SK-N-DZ (cell line): ENCODE measurements around the gene ATP6V1B1.

Source experiments
- DNase-seq: peaks from one replicate; pipeline ENCODE4 v3.0.0-alpha.2; 2015; ENCODE audit warnings: low spot score

ATP6V1B1 gene

DNA sequence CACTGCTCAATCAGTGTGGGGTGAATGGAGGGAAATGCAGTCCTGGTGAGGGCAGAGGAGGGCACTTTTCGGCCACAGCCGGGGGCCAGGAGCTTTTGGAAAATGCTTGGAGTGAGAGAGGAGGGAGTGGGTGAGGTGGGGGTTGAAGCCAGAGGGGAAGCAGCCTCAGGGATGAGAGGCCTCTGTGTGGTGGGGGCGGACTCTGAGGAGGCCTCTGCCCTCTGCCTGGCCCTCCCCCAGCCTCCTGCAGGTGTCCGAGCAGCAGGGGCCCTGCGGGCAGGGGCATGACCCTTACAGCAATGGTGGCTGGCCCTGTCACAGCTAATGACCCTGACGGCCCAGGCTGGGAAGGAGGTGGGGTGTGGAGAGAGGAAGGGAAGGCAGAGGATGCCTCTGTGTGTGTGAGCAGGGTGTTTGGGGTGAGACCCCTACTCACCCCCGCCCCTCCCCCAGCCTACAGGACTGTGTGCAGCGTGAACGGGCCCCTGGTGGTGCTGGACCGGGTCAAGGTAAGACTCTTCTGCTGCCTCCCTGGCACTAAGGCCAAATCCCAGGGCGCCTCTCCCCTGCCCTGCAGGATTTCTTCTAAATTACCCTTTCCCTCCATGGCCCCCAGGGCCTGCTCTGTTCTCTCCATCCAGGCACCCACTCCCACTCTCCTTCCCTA lies 7.6 kb downstream of the ATP6V1B1 start:
- DNase-seq = no peak

DNA sequence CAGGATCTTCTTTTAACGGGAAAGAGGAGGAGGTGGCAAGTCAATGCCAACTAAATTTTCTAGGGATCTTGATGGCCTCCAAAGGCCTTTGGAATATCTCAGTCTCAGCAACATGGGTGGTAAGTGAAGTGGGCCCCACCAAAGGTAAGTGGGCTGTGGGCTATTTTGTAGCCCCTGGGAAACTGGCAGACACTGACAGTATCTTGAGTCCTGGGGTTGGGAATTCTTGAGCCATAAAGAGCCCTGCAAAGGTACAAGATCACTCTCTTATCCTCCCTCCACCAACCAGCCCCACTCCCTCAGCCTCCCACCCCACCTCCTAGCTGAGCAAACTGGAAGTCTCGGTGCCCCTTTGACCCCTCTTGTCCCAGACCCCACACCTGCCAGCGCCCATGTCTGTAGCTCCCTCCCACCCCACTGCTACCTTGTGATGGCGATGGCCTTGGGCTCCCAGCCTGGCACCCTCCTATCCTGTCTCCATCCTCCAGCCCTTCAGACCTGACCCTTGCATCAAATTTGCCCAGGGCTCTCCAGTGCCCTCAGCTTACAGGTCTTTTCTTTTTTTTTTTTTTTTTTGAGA lies 8.5 kb downstream of the ATP6V1B1 start:
- DNase-seq = no peak

DNA sequence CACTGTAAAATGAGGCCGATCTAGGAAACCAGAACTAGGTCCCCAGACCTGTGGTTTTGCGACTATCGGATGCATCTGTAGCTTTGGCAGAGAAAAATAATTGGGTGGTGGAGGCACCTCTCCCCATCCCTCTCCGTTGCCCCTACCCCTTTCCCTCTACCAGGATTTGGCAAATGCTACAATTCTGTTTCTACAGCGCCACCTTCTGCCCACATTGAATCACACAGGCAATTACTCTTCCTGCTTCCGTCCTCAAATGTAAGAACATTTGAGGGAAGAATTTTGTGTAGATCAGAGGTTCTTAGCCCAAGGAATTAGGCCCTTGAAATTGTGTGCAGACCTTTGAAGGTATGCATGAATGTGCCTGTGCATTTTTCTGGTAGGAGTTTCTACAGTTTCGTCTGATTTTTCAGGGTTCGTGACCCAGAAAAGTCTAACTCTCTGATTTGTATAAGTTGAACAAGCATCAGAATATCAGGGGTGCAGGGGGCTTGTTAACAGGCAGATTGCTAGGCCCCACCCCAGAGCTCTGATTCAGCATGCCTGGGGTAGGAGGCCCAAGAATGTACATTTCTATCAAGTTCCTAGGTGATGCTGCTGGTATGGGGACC lies 11.2 kb downstream of the ATP6V1B1 start:
- peak; percentile 70 for DNase-seq

DNA sequence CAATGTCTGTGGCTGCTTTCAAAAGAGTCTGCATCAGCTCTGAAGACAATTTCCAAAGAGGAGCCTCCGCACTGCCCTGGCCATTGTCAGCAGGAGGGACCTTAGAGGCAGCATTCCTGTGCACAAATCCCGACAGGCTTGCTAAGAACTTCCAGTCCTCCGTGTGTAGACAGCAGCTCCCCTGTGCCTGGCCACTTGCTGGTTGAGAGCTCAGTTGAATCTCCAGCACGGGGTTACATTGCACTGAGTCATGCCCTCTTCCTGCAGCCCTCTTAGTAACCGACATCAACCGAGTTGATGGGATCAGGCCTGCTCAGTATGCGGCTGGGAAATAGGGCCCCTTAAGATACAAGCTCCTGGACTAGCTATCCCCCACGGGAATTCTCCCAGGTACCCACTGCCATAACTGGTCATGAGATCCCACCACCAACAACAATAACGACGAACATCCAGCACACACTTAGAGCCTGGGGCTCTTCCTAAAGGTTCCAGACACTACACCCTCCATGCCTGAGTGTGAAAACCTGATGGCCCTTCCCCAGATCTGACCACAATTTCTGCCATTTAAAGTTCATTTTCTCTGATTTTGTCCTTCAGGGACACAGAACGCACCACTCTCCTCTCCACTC lies 12.0 kb downstream of the ATP6V1B1 start:
- DNase-seq = no peak

DNA sequence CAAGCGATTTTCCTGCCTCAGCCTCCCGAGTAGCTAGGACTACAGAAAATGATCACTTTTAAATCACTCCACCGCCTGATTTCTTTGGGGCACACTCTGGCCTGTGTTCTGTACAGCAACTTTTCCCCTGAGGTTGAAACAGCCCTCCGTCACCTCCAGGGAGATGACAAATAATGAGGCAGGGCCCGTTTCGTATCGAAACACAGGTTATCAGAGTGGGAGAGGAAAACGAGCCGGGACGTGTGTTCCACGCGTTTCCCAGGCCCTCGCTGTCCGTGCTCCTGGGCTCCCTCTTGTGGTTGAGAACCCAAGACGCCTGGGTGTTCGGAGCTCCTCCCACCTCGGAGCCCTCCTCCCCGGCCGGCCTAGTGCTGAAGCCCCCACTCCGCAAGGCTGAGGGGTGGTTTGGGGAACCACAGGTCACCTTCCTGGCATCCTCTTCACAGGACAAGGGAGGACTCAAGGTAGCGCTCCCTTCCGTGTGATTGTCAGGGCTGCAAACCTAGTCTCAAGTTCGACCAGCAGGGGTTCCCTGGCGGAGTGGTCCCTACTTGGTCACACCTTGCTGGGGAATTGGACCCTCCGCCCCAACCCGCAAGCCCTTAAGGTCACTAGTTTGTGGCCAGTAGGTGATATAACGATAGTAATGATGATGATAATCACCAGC lies 12.8 kb downstream of the ATP6V1B1 start:
- peak; percentile 80 for DNase-seq

DNA sequence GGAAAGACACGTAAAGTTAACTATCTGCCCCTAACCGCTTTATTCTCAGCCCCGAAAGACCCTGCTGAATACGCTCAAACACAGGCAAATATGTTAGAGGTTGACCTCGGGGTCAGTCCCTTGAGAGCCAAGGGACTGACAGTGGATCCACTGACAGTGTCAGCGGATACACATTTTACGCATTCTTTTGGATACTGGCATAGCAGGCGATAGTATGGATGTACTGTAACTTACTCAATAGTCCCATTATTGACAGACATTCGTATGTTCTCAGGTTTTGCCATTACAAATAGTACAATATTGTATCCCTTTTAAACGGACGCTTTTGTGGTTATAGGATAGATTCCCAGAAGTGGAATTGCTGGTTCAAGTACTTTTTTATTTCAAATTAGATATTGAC lies 13.4 kb downstream of the ATP6V1B1 start:
- DNase-seq = no peak

DNA sequence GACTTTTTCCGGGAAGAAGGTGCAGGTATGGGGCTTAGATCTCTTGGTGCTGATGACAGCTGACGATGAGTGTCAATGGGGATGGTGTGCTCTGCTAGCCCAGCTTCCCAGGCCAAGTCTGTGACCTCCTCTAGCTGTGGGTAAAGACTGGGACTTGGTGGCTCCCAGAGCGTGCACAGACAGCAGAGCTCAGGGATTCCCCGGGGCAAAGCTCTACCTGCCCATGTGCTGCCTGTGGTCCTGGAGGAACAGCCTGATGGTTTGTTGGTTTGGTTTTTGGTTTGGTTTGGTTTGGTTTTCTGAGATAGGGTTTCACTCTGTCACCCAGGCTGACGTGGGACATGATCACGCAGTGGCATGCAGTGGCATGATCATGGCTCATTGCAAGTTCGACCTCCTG lies 19.2 kb downstream of the ATP6V1B1 start:
- no peak for DNase-seq

DNA sequence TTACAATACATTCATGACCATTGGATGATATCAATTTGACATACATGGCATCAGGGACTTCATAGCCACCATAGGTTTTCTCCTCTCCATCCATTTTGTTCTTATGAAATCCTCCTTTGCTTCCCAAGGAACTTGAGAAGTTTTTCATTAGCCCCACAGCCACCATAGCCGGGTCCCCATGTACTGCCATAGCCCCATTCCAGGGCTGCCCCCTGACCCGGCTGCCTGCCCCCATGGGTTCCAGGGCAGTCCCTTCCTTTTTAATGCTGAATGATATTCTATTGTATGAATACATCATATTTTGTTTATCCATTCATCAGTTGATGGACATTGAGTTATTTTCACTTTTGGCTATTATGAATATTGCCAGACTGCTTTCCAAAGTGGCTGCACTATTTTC lies 20.4 kb downstream of the ATP6V1B1 start:
- DNase-seq = no peak

DNA sequence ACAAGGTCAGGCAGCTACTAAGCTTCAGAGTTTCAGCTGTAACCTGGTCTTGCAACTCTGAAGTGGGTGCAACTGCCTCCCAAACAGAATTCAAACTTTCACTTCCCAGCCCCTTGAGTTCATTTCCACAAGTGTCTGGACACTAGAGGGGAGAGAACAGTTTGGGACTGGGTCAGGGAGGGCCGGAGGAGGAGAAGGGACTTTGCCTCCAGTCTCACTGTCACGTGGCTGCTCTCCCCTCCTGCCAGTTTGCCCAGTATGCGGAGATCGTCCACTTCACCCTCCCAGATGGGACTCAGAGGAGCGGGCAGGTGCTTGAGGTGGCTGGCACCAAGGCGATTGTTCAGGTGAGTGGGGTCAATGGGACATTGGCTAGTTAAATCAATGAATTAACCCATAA lies 22.1 kb downstream of the ATP6V1B1 start:
- DNase-seq = no peak

DNA sequence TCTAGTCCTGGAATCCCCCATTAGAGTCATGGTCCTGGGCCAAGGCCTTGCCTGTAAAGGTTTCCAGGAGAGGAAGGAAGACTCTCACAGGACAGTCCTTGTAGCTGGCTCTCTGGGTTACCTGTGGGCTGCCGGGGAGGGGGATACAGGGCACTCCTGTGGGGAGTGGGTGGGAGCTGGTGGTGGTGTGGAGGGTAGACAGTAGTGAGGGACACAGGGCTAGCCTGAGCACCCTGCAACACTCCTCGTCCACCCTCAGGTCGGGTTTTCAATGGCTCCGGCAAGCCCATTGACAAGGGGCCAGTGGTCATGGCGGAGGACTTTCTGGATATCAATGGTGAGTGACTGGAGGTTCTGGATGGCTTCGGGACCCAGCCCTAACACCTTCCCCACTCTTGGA lies 23.1 kb downstream of the ATP6V1B1 start:
- no peak for DNase-seq

DNA sequence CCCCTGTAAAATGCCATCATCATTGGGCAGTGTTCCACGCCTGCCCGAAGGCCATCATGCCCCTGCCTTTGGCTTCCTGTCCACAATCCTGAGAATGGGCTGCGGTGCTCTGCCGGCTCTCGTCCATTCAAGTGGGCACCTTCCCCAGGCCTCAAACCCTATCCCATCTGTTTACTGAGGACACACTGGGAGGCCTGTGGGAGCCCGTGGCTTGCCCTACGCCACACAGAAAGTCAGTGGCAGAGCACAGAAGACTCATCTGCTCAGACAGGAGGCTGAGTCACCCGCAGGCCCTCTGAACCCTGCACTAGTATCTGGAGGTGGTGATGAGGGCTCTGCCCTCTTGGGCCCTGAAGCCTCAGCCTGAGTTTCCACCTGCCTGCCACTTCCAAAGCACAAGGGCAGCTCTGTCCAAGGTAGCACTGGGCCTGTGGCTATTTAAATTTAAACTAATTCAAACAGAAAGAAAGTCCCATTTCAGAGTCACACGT lies 23.6 kb downstream of the ATP6V1B1 start:
- no peak for DNase-seq

DNA sequence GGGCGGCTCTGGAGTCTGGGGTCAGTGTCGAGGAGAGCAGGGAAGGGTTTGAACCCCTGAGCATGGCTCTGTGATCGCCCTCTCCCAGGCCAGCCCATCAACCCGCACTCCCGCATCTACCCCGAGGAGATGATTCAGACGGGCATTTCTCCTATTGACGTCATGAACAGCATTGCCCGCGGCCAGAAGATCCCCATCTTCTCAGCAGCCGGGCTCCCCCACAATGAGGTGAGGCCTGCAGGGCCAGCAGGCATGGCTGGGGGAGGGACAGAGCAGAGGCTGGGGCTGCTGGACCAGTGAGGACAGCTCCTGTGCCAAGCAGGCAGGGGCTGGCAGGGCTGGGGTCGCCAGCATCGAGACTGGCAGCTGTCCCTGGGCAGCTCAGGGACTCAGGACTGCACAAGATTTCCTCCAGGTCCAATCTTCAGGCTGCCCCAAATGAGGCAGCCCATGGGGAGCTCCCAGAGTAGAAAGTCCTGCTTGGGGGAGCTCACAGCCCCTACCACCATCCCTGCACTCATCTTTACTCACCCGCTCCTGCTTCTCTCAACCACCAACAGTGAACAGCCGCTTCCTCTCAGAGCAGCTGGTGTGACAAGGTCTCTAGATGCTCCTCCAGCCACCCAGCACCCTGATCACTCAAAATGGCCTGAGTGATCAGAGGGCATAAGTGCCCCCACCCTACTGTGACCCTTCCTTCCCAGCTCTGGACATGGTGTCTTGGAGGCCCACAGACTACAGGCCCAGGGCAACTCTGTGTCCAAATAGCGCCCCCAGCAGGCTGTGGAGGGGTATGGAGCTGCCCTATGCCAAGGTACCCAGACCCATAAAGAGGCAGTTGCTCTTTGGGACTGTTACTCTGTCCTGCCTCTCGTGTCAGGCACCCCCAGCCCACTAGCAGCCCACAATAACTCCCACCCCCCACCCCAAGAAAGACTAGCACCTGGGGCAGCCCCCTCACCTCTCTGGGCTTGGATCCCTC lies 24.4 kb downstream of the ATP6V1B1 start:
- DNase-seq = no peak

DNA sequence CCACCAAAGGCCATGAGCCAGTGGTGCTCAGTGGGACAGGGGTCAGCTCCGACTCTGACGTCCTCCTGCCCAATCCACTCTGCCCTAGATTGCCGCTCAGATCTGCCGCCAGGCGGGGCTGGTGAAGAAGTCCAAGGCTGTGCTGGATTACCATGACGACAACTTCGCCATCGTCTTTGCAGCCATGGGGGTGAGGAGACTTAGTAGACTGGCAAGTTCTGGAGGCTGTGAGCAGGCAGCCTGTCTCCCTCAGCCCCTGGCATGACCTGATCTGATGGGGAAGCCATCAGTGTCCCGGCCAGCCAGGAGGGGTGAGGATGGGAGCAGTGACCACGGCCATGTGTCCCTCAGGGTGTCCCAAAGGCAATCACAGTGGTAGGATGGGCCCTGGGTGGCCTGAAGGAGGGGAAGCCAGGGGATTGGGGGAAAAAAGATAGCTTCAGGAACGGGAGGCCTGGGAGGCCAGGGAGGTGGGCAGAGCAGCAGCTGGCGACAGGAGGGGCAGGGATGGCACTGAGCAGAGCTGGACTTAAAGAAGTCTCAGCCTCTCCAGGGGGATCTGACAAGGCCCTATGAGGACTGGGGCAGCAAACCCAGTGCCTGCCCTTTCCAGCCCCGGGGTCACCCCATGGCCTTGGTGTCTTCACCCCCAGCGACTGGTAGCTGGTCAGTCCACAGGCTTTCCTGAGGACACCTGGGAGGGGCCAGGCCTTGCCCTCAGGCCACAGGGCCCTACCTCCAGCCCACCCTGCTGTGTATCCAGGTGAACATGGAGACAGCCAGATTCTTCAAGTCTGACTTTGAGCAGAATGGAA lies 25.3 kb downstream of the ATP6V1B1 start:
- no peak for DNase-seq

DNA sequence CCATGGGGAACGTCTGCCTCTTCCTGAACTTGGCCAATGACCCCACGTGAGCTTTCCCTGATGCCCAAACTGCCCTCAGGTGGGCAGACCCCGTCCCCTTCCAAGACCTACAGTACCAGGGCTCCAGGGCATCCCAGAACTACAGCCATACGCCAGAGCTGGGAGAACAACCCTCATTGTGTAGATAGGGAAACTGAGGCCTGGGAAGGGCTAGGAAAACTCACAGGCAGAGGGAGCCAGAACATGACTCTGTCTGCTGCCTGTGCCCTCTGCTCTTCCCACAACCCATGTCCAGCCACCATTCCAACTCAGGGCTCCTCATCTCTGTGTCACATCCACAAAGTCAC lies 25.9 kb downstream of the ATP6V1B1 start:
- no peak for DNase-seq

DNA sequence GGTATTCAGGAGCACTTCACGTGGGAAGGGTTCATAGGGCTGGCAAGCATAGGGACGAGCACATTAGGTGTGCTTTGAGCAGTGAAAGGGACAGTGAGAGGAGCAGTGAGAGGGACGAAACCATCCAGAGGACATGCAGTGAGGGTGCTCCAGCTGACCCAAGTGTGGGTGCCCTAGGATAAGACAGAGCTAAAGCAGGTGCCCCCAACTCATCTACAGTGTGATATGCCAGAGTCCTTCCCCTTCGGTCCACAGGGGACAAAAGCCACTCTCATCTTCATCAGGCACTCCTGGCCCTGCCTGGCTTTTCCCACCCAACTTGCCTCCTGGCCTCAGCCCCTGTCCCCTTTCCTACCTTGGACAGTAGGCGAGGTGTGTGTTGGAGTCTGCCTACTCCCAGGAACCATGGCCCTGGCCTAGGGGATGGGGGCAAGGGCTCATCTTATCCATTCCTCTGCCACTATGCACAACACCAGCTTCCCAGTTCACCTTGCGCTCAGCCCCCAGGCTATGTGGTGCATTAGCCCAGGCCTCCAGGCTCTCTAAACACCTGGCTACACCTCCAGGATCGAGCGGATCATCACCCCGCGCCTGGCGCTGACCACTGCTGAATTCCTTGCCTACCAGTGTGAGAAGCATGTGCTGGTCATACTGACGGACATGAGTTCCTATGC lies 26.6 kb downstream of the ATP6V1B1 start:
- no peak for DNase-seq

DNA sequence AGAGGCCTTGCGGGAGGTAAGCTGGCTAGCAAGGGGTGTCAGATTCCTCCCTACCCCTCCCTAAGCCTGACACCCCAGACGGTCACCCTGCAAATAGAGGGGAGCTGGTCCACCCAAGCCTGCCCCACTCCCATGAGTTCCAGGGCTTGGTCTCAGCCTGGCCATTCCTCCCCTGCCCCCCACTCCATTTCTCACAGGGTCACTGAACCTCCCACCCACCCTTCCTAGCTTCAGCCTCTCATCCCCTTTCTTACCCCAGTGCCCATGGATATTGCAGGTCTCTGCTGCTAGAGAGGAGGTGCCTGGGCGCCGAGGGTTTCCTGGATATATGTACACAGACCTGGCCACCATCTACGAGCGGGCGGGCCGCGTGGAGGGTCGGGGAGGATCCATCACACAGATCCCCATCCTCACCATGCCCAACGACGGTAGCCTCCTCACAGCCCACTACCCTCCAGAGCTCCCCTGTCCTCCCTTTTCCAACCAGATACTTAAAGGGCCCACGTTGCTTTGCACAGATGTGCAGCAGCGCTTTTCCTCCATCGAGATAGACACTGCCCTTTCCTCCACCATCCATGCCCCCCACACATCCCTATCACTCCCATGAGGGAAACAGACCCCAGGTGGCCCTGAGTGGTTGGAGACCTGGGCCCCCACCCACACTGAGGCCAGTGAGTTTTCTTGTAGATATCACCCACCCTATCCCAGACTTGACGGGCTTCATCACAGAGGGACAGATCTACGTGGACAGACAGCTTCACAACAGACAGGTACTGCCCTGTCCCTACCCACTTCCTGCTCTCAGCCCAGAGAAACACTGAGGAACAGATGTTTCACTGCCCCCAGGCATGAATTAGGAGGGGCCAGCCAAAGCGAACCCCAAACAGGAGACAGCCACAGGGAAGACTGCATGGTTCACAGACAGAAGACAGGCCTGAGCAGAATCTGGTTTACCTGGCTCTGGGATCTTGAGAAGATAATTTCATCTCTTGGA lies 27.5 kb downstream of the ATP6V1B1 start:
- DNase-seq = no peak

DNA sequence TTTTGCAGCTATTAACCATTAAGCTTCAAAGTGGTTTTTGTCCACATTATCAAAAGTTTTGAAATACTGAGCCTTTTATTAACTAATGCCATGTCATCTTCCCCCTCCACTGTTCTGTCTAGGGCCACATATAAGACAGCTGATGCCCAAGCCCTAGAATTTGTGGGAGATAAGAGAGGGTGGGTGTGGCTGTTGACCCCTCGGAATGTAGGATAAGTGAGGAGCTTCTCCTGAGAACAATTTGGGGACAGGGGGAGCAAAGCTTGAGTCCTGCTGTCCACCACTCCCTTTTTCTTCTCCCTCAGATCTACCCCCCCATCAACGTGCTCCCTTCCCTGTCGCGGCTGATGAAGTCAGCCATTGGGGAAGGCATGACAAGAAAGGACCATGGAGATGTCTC lies 28.4 kb downstream of the ATP6V1B1 start:
- no peak for DNase-seq
